HUES48 (cell line): ENCODE results near the gene EYA4.

Experiments
- H3K27ac ChIP-seq: one replicate; pipeline ENCODE4 v1.7.0; 2013; ENCODE audit warnings: low read depth, low read length, inconsistent platforms
- H3K27me3 ChIP-seq: 2 replicates; pipeline ENCODE4 v1.6.1; 2013; ENCODE audit warnings: mild to moderate bottlenecking, low read length; ENCODE audit not compliant: control insufficient read depth, insufficient read depth
- H3K36me3 ChIP-seq: 2 replicates; pipeline ENCODE4 v1.6.1; 2013; ENCODE audit warnings: low read length; ENCODE audit not compliant: control insufficient read depth, insufficient read depth
- H3K4me1 ChIP-seq: 2 replicates; pipeline ENCODE4 v1.6.1; 2013; ENCODE audit warnings: mild to moderate bottlenecking, low read length; ENCODE audit not compliant: control insufficient read depth, insufficient read depth
- H3K4me3 ChIP-seq: 2 replicates; pipeline ENCODE4 v1.5.1; 2013; ENCODE audit warnings: mild to moderate bottlenecking, low read depth, low read length
- H3K9ac ChIP-seq: 2 replicates; pipeline ENCODE4 v1.6.1; 2013; ENCODE audit warnings: mild to moderate bottlenecking, low read depth, low read length, moderate library complexity
- H3K9me3 ChIP-seq: 2 replicates; pipeline ENCODE4 v1.6.1; 2013; ENCODE audit warnings: low read length; ENCODE audit not compliant: control insufficient read depth, insufficient read depth

EYA4 gene

GRCh38 chr6:133404151-133404550 lies 163.0 kb downstream of the EYA4 start:
- no peak overlapping the region for H3K27ac ChIP-seq
- H3K4me3 ChIP-seq: no peak overlapping the region
- H3K9ac ChIP-seq: no peak overlapping the region
- H3K4me1 ChIP-seq: peaks cover 13% of the 10 kb centered on the region; the same call in 1 of the 2 replicates
- no peaks in the 10 kb centered on the region for H3K9me3 ChIP-seq
- H3K27me3 ChIP-seq: no peaks in the 10 kb centered on the region
- no peaks in the 10 kb centered on the region for H3K36me3 ChIP-seq

- no peak overlapping the region for H3K4me3 ChIP-seq
- no peaks in the 10 kb centered on the region for H3K27me3 ChIP-seq
- H3K9ac ChIP-seq: no peak overlapping the region
- no peak overlapping the region for H3K27ac ChIP-seq
- H3K4me1 ChIP-seq: peaks cover 13% of the 10 kb centered on the region
- no peaks in the 10 kb centered on the region for H3K36me3 ChIP-seq
- H3K9me3 ChIP-seq: no peaks in the 10 kb centered on the region
Observed at GRCh38 chr6:133404728-133405127, 163.6 kb downstream of the EYA4 start.

DNA sequence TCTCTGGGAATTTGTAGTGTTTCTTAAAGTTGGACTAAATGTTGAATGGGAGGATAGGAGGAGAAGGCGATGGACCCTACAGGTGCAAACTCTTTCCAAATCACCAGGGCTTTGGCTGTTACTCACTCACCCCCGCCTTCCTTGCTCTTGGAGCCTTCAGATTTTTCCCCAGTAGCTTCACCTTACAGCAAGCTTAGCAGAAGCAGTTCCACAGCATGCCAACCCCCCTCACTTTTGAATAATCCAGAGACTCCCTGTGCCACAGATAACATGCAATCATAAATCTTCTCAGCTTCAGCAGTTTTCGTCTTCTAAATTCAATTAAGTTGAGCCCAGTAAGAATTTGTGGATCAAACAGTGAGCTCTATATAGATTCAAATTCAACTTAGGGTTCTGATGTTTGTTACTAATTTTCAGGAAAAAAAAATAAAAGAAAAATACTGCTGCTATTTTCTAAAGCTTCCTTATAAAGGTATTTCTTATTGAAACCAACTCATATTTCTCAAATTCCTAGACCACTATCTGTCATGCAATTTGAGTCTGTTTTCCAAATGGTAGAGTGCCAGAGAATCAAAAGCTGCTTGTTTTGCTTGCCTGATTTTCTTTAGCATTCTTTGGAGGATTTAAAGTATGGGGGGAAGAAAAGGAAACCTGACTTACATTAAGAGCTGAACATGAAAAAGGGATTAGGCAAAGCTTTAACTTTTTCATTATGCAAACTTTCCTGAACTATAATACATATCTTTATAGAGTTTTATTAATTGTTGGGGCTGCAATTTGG lies 166.4 kb downstream of the EYA4 start:
- H3K9me3 ChIP-seq: no peaks in the 10 kb centered on the region
- peak overlapping the region; percentile 16 for H3K27ac ChIP-seq
- H3K27me3 ChIP-seq: no peaks in the 10 kb centered on the region
- H3K9ac ChIP-seq: no peak overlapping the region
- no peak overlapping the region for H3K4me3 ChIP-seq
- H3K36me3 ChIP-seq: no peaks in the 10 kb centered on the region
- peaks cover 29% of the 10 kb centered on the region for H3K4me1 ChIP-seq

DNA sequence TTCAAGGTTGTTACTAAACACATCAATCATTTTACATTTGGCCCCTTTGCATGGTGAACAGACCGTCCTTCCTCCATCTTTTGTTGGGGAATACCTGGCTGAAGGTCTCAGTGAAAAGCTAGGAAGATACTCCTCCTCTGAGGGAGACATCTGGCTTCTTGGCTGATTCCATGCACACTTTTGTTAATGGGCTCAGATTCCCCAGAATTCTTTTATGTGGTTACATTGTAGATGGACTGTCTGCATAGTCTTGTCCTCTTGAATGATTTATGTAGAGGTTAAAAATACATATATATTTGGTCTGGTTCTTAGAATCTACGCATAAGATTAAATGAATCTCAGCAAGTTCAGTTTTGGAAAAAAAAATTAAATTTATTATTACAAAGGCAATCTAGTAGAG lies 167.0 kb downstream of the EYA4 start:
- no peak overlapping the region for H3K9ac ChIP-seq
- peaks cover 29% of the 10 kb centered on the region for H3K4me1 ChIP-seq
- no peaks in the 10 kb centered on the region for H3K36me3 ChIP-seq
- H3K27me3 ChIP-seq: no peaks in the 10 kb centered on the region
- no peak overlapping the region for H3K4me3 ChIP-seq
- H3K9me3 ChIP-seq: no peaks in the 10 kb centered on the region
- peak overlapping the region; percentile 16 for H3K27ac ChIP-seq

DNA sequence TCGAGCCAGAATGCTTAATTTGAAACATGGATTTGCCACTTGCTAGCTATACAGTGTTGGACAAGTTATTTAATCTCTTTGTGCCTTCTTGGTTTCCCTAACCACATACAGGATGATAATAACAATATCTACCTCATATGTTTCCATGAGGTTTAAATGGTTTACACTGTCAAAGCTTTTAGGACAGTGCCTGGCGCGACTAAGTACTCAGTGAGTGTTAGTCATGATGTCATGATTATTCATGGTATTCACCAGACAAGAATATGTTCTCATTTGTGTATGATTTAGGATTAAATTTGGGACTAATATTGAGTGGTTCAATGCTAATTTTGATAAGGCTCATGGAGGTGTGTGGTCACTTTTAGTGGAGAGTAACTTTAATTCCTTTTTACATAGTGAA lies 167.4 kb downstream of the EYA4 start:
- H3K27ac ChIP-seq: no peak overlapping the region
- H3K36me3 ChIP-seq: no peaks in the 10 kb centered on the region

GRCh38 chr6:133410638-133411435 lies 169.7 kb downstream of the EYA4 start:
- H3K9ac ChIP-seq: no peak overlapping the region
- H3K27ac ChIP-seq: peak overlapping the region; percentile 78
- H3K4me1 ChIP-seq: peaks cover 29% of the 10 kb centered on the region
- no peaks in the 10 kb centered on the region for H3K9me3 ChIP-seq
- no peaks in the 10 kb centered on the region for H3K27me3 ChIP-seq
- no peaks in the 10 kb centered on the region for H3K36me3 ChIP-seq
- H3K4me3 ChIP-seq: peak overlapping the region; percentile 34; the same call in 1 of the 2 replicates

More for the DNA sequence above, 167.4 kb downstream of the EYA4 start:
- Histone ChIP-seq H3K27me3 (no peaks in the 10 kb centered on the region), H3K4me1 (peaks cover 29% of the 10 kb centered on the region), H3K4me3 (no peak overlapping the region), H3K9ac (no peak overlapping the region), H3K9me3 (no peaks in the 10 kb centered on the region)

- Histone ChIP-seq H3K4me1 (peaks cover 29% of the 10 kb centered on the region), H3K27ac (no peak overlapping the region), H3K9ac (no peak overlapping the region), H3K9me3 (no peaks in the 10 kb centered on the region), H3K4me3 (no peak overlapping the region), H3K36me3 (no peaks in the 10 kb centered on the region), H3K27me3 (no peaks in the 10 kb centered on the region)
Observed at GRCh38 chr6:133411757-133412156, 170.6 kb downstream of the EYA4 start.

DNA sequence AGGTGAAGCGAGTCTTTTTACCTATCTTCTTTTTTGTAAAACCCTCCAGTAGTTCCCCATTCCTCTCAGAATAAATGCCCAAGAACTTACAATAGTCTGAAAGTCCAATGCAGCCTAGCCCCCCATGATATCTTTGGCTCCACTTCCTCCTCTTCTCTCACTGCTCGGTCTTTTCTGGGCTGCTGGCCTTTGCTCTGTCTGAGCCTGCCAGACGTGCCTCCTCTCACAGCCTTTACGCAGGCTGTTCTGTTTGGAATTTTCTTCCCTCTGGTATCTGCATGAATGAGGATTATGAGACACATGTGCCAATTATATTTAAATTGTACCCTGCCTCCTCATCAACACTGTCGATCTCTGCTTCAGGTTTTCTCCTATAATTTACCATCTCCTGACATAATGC lies 174.1 kb downstream of the EYA4 start:
- Histone ChIP-seq H3K27me3 (no peaks in the 10 kb centered on the region), H3K4me3 (no peak overlapping the region), H3K9me3 (no peaks in the 10 kb centered on the region), H3K27ac (no peak overlapping the region), H3K4me1 (peaks cover 11% of the 10 kb centered on the region), H3K9ac (no peak overlapping the region), H3K36me3 (no peaks in the 10 kb centered on the region)

GRCh38 chr6:133418108-133418507 lies 177.0 kb downstream of the EYA4 start:
- no peak overlapping the region for H3K9ac ChIP-seq
- no peaks in the 10 kb centered on the region for H3K9me3 ChIP-seq
- no peak overlapping the region for H3K27ac ChIP-seq
- no peaks in the 10 kb centered on the region for H3K4me1 ChIP-seq
- no peaks in the 10 kb centered on the region for H3K27me3 ChIP-seq
- H3K4me3 ChIP-seq: no peak overlapping the region
- H3K36me3 ChIP-seq: no peaks in the 10 kb centered on the region

GRCh38 chr6:133423242-133423641 lies 182.1 kb downstream of the EYA4 start:
- H3K27ac ChIP-seq: no peak overlapping the region
- no peak overlapping the region for H3K9ac ChIP-seq
- no peaks in the 10 kb centered on the region for H3K4me1 ChIP-seq
- no peaks in the 10 kb centered on the region for H3K27me3 ChIP-seq
- H3K36me3 ChIP-seq: no peaks in the 10 kb centered on the region
- H3K9me3 ChIP-seq: no peaks in the 10 kb centered on the region
- no peak overlapping the region for H3K4me3 ChIP-seq

GRCh38 chr6:133424359-133424758 lies 183.2 kb downstream of the EYA4 start:
- Histone ChIP-seq H3K36me3 (no peaks in the 10 kb centered on the region), H3K9ac (no peak overlapping the region), H3K27me3 (no peaks in the 10 kb centered on the region), H3K4me1 (no peaks in the 10 kb centered on the region), H3K27ac (no peak overlapping the region), H3K4me3 (no peak overlapping the region), H3K9me3 (no peaks in the 10 kb centered on the region)
